Endothelial cell of umbilical vein (primary cell): Measurements from ENCODE around the gene TDRD9.

Experiments used
- EZH2 ChIP-seq: IDR thresholded peaks from 2 replicates; pipeline ENCODE4 v1.6.1; 2012; ENCODE audit warnings: borderline replicate concordance, low read depth, mild to moderate bottlenecking, moderate library complexity, low read length, inconsistent platforms; ENCODE audit not compliant: severe bottlenecking
- GATA2 ChIP-seq: IDR thresholded peaks from 2 replicates; pipeline ENCODE4 v1.7.0; 2011; ENCODE audit warnings: low read depth, mild to moderate bottlenecking, moderate library complexity, mixed read lengths, low read length; ENCODE audit not compliant: insufficient read length, insufficient read depth
- JUN ChIP-seq: IDR thresholded peaks from 2 replicates; pipeline ENCODE4 v1.6.1; 2011; ENCODE audit warnings: borderline replicate concordance, low read depth; ENCODE audit not compliant: insufficient read length, insufficient read depth
- MYC ChIP-seq: IDR thresholded peaks from one replicate; pipeline ENCODE4 v1.6.1; 2011; ENCODE audit warnings: mild to moderate bottlenecking, low read depth, low read length
- POLR2A ChIP-seq: IDR thresholded peaks from 2 replicates; pipeline ENCODE4 v1.6.1; 2012; ENCODE audit warnings: low read depth, mild to moderate bottlenecking, control low read depth, low read length
- POLR2AphosphoS5 ChIP-seq: IDR thresholded peaks from 2 replicates; pipeline ENCODE4 v1.6.1; 2012; ENCODE audit warnings: low read depth, mild to moderate bottlenecking, control low read depth, low read length, moderate library complexity; ENCODE audit not compliant: insufficient read depth
- TF ChIP-seq, protein P1 (sequence below), 2 donors: IDR thresholded peaks; 1 replicate in 1 of 2; 2 replicates in 1 of 2; pipeline ENCODE4 v1.5.1; 2011; ENCODE audit warnings: low read length in 2 of 2, mild to moderate bottlenecking in 2 of 2, moderate library complexity in 2 of 2, control low read depth in 1 of 2, inconsistent platforms in 1 of 2, low read depth in 1 of 2; ENCODE audit not compliant: insufficient read depth in 1 of 2; ENCODE audit errors: extremely low read depth in 1 of 2
- TF ChIP-seq, protein P2 (sequence below): IDR thresholded peaks from 2 replicates; pipeline ENCODE4 v1.6.1; 2011; ENCODE audit not compliant: insufficient read depth, insufficient read length

GRCh38 chr14:103899316-103899715 lies 28.9 kb upstream of the TDRD9 start:
- TF ChIP-seq, protein P1, sequence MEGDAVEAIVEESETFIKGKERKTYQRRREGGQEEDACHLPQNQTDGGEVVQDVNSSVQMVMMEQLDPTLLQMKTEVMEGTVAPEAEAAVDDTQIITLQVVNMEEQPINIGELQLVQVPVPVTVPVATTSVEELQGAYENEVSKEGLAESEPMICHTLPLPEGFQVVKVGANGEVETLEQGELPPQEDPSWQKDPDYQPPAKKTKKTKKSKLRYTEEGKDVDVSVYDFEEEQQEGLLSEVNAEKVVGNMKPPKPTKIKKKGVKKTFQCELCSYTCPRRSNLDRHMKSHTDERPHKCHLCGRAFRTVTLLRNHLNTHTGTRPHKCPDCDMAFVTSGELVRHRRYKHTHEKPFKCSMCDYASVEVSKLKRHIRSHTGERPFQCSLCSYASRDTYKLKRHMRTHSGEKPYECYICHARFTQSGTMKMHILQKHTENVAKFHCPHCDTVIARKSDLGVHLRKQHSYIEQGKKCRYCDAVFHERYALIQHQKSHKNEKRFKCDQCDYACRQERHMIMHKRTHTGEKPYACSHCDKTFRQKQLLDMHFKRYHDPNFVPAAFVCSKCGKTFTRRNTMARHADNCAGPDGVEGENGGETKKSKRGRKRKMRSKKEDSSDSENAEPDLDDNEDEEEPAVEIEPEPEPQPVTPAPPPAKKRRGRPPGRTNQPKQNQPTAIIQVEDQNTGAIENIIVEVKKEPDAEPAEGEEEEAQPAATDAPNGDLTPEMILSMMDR (IDR thresholded peaks at IDR 0.05; ENCODE audit: extremely low read depth in 1 of 2, insufficient read depth in 1 of 2, low read depth in 1 of 2, low read length in 2 of 2): no peak
- TF ChIP-seq EZH2: no peak
- TF ChIP-seq POLR2A: no peak
- no peak for TF ChIP-seq JUN
- TF ChIP-seq, protein P2, sequence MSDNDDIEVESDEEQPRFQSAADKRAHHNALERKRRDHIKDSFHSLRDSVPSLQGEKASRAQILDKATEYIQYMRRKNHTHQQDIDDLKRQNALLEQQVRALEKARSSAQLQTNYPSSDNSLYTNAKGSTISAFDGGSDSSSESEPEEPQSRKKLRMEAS: no peak
- no peak for TF ChIP-seq POLR2AphosphoS5
- TF ChIP-seq GATA2: no peak
- no peak for TF ChIP-seq MYC
